ENCODE measurements around the gene ADAMTS14. TPM values are rescaled to one million over a fixed set of nuclear protein-coding genes. Genes with fewer than 3 reads are reported as not detected.

Gene ADAMTS14
- total RNA-seq, 1 experiment from 2014 or later: 2.1 TPM

GRCh38 chr10:70735161-70735560 is 62.9 kb downstream of the ADAMTS14 start:
- no peak overlapping the region for H3K27ac Mint-ChIP-seq
- 0 out of 2 replicates have a peak, but pooled peaks cover 2% of the 10 kb centered on the region for H3K4me1 Mint-ChIP-seq
- no peak for TF ChIP-seq STAT6 (CRISPR knock-in tag; conservative IDR thresholded peaks at IDR 0.05; ENCODE audit: low read depth)
- no peak for TF ChIP-seq OVOL2 (CRISPR knock-in tag; IDR thresholded peaks at IDR 0.05; ENCODE audit: borderline replicate concordance)
- TF ChIP-seq JUN (CRISPR knock-in tag; IDR thresholded peaks at IDR 0.05): no peak
- TF ChIP-seq, protein P1, sequence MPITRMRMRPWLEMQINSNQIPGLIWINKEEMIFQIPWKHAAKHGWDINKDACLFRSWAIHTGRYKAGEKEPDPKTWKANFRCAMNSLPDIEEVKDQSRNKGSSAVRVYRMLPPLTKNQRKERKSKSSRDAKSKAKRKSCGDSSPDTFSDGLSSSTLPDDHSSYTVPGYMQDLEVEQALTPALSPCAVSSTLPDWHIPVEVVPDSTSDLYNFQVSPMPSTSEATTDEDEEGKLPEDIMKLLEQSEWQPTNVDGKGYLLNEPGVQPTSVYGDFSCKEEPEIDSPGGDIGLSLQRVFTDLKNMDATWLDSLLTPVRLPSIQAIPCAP (CRISPR knock-in tag; IDR thresholded peaks at IDR 0.05): no peak
- TF ChIP-seq, protein P2, sequence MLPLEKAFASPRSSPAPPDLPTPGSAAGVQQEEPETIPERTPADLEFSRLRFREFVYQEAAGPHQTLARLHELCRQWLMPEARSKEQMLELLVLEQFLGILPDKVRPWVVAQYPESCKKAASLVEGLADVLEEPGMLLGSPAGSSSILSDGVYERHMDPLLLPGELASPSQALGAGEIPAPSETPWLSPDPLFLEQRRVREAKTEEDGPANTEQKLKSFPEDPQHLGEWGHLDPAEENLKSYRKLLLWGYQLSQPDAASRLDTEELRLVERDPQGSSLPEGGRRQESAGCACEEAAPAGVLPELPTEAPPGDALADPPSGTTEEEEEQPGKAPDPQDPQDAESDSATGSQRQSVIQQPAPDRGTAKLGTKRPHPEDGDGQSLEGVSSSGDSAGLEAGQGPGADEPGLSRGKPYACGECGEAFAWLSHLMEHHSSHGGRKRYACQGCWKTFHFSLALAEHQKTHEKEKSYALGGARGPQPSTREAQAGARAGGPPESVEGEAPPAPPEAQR (CRISPR knock-in tag; IDR thresholded peaks at IDR 0.05): no peak
- no peak for TF ChIP-seq ZNF232 (CRISPR knock-in tag; IDR thresholded peaks at IDR 0.05)
- TF ChIP-seq, protein P3, sequence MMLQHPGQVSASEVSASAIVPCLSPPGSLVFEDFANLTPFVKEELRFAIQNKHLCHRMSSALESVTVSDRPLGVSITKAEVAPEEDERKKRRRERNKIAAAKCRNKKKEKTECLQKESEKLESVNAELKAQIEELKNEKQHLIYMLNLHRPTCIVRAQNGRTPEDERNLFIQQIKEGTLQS (CRISPR knock-in tag; conservative IDR thresholded peaks at IDR 0.05): no peak
- TF ChIP-seq ZNF263 (CRISPR knock-in tag; IDR thresholded peaks at IDR 0.05; ENCODE audit: low read depth): no peak
- no peak for TF ChIP-seq ZNF396 (CRISPR knock-in tag; IDR thresholded peaks at IDR 0.05; ENCODE audit: borderline replicate concordance)
- TF ChIP-seq SMAD4 (CRISPR knock-in tag; IDR thresholded peaks at IDR 0.05): no peak
- no peak for TF ChIP-seq FOXK1 (CRISPR knock-in tag; IDR thresholded peaks at IDR 0.05)
- TF ChIP-seq ZNF138 (CRISPR knock-in tag; conservative IDR thresholded peaks at IDR 0.05): no peak
- TF ChIP-seq ZNF671 (CRISPR knock-in tag; IDR thresholded peaks at IDR 0.05): no peak
- ATAC-seq: no peak
- ChIA-PET CTCF (no interaction called here), POLR2A (no interaction called here)
- H3K36me3 Mint-ChIP-seq: no peaks in the 10 kb centered on the region
- no peaks in the 10 kb centered on the region for H3K27me3 Mint-ChIP-seq (ENCODE audit: low read depth)
- H3K9me3 Mint-ChIP-seq: no peaks in the 10 kb centered on the region
- DNase-seq (ENCODE audit: low spot score): no peak
- H3K4me3 Mint-ChIP-seq: no peak overlapping the region

- ChIA-PET CTCF (no interaction called here), POLR2A (no interaction called here)
- Mint-ChIP-seq H3K36me3 (no peaks in the 10 kb centered on the region), H3K9me3 (no peaks in the 10 kb centered on the region), H3K4me1 (0 out of 2 replicates have a peak, but pooled peaks cover 2% of the 10 kb centered on the region), H3K4me3 (no peak overlapping the region), H3K27ac (no peak overlapping the region), H3K27me3 (ENCODE audit: low read depth) (no peaks in the 10 kb centered on the region)
- no peak for TF ChIP-seq SMAD3 (CRISPR knock-in tag; IDR thresholded peaks at IDR 0.05; ENCODE audit: borderline replicate concordance)
- ATAC-seq (no peak), DNase-seq (ENCODE audit: low spot score) (no peak)
Observed at GRCh38 chr10:70736525-70736924, 64.2 kb downstream of the ADAMTS14 start.

DNA sequence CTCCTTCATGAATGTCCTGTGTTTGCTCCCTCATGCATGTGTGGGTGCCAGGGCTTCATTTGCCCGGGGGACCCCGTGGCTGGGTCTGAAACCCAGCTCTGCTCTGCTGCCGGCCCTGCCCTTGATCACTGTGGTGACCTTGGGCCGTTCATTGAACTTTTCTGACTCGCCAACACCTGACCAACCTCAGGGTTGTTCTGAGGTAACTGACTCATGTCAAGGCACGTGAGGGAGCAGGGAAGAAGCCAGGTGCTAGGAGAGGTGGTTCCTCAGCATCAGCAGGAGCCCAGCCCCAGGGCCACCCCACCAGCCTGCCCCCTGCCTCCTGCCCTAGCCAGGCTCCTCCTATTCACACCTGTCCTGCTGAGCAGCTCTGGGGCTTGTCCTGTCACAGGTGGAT is 64.9 kb downstream of the ADAMTS14 start:
- DNase-seq (ENCODE audit: low spot score): no peak
- no peak overlapping the region for H3K4me3 Mint-ChIP-seq
- H3K4me1 Mint-ChIP-seq: 0 out of 2 replicates have a peak, but pooled peaks cover 2% of the 10 kb centered on the region
- no peak overlapping the region for H3K27ac Mint-ChIP-seq
- H3K27me3 Mint-ChIP-seq (ENCODE audit: low read depth): no peaks in the 10 kb centered on the region
- ChIA-PET CTCF (no interaction called here), POLR2A (no interaction called here)
- H3K36me3 Mint-ChIP-seq: no peaks in the 10 kb centered on the region
- H3K9me3 Mint-ChIP-seq: no peaks in the 10 kb centered on the region
- no peak for ATAC-seq
- TF ChIP-seq ZBTB21 (CRISPR knock-in tag; IDR thresholded peaks at IDR 0.05; ENCODE audit: borderline replicate concordance): no peak
- TF ChIP-seq, protein P4, sequence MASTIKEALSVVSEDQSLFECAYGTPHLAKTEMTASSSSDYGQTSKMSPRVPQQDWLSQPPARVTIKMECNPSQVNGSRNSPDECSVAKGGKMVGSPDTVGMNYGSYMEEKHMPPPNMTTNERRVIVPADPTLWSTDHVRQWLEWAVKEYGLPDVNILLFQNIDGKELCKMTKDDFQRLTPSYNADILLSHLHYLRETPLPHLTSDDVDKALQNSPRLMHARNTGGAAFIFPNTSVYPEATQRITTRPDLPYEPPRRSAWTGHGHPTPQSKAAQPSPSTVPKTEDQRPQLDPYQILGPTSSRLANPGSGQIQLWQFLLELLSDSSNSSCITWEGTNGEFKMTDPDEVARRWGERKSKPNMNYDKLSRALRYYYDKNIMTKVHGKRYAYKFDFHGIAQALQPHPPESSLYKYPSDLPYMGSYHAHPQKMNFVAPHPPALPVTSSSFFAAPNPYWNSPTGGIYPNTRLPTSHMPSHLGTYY (CRISPR knock-in tag; IDR thresholded peaks at IDR 0.05): no peak
- TF ChIP-seq NFYB (CRISPR knock-in tag; conservative IDR thresholded peaks at IDR 0.05; ENCODE audit: low read depth): no peak
- no peak for TF ChIP-seq RELA (CRISPR knock-in tag; IDR thresholded peaks at IDR 0.05; ENCODE audit: borderline replicate concordance)

Measured in WTC11 (cell line).